Ovary (tissue), 3 donors: ENCODE measurements around the gene TSPAN3.

ENCODE experiments used
- POLR2A ChIP-seq: fragments of 450-650 bp; IDR thresholded peaks from one replicate; pipeline ENCODE4 v1.6.1; 2017; ENCODE audit warnings: antibody characterized with exemption, mild to moderate bottlenecking, moderate library complexity
- TF ChIP-seq, protein P1 (sequence below), 3 donors: fragments of 450-650 bp in 2 of 3; fragments of 200-600 bp in 1 of 3; IDR thresholded peaks; one replicate each; pipeline versions ENCODE4 v1.5.1 to v1.8.0; 2016 to 2022; ENCODE audit warnings: antibody characterized with exemption in 3 of 3, mild to moderate bottlenecking in 1 of 3
- donor health status: DM: no; HTN: no; CAD: no.

DNA sequence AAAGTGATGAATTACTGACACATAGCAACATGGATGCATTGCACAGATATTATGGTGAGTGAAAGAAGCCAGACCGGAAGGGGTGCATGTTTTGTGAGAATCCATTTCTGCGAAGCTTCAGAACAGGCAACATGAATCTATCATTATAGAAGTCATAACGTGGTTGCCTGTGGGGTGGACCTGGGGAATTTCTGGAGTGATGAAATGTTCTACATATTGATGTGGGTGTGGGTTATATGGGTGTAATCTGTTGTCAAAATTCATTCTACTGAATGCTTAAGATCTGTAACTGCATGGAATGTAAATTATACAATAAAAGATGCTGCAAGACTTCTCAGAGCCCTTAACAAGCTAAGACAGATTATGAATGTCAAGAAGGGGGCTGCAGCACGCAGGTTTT is 25.2 kb upstream of the TSPAN3 start:
- TF ChIP-seq, protein P1, sequence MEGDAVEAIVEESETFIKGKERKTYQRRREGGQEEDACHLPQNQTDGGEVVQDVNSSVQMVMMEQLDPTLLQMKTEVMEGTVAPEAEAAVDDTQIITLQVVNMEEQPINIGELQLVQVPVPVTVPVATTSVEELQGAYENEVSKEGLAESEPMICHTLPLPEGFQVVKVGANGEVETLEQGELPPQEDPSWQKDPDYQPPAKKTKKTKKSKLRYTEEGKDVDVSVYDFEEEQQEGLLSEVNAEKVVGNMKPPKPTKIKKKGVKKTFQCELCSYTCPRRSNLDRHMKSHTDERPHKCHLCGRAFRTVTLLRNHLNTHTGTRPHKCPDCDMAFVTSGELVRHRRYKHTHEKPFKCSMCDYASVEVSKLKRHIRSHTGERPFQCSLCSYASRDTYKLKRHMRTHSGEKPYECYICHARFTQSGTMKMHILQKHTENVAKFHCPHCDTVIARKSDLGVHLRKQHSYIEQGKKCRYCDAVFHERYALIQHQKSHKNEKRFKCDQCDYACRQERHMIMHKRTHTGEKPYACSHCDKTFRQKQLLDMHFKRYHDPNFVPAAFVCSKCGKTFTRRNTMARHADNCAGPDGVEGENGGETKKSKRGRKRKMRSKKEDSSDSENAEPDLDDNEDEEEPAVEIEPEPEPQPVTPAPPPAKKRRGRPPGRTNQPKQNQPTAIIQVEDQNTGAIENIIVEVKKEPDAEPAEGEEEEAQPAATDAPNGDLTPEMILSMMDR (IDR thresholded peaks at IDR 0.05): no peak
- TF ChIP-seq POLR2A: no peak
